Measurements from ENCODE around the gene STAG1.

STAG1 gene

GRCh38 chr3:136465296-136465695 lies 286.9 kb downstream of the STAG1 start:
- H3K9me3 ChIP-seq (ENCODE audit: control insufficient read depth, insufficient read depth, low read length) = no peaks in the 10 kb centered on the region
- H3K27me3 ChIP-seq (ENCODE audit: control insufficient read depth, insufficient read depth, low read length) = no peaks in the 10 kb centered on the region
- H3K9ac ChIP-seq (ENCODE audit: low read depth, low read length) = no peak overlapping the region

GRCh38 chr3:136464502-136464901 lies 287.7 kb downstream of the STAG1 start:
- H3K4me3 ChIP-seq (ENCODE audit: low read depth, low read length) = no peak overlapping the region
- no peaks in the 10 kb centered on the region for H3K4me1 ChIP-seq (ENCODE audit: control insufficient read depth, insufficient read depth, low read length)
- H3K9me3 ChIP-seq (ENCODE audit: control insufficient read depth, insufficient read depth, low read length) = no peaks in the 10 kb centered on the region
- no peaks in the 10 kb centered on the region for H3K36me3 ChIP-seq (ENCODE audit: control insufficient read depth, insufficient read depth, low read length)
- no peak overlapping the region for H3K9ac ChIP-seq (ENCODE audit: low read depth, low read length)
- H3K27me3 ChIP-seq (ENCODE audit: control insufficient read depth, insufficient read depth, low read length) = no peaks in the 10 kb centered on the region

More at GRCh38 chr3:136465296-136465695, 286.9 kb downstream of the STAG1 start:
- Histone ChIP-seq H3K4me1 (ENCODE audit: control insufficient read depth, insufficient read depth, low read length) (no peaks in the 10 kb centered on the region), H3K4me3 (ENCODE audit: low read depth, low read length) (no peak overlapping the region), H3K36me3 (ENCODE audit: control insufficient read depth, insufficient read depth, low read length) (no peaks in the 10 kb centered on the region)

DNA sequence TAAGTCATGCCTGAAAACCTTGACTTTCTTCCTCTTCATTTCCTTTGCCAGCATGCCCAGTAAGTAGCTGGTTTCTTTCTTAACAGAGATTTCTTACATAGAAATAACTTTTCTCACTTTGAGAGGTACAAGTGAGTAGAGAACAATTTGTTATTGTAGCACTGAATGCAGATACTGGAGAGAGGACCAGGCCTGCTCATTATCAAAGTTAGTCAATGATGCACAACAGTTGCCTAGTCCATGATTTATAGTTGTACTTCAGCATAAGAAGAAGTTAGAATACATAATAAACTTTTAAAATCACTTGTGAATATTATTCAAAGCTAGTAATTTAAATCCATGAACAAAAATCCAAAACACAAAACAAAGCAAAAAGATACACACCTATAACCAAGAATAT lies 289.0 kb downstream of the STAG1 start:
- Histone ChIP-seq H3K4me1 (ENCODE audit: control insufficient read depth, insufficient read depth, low read length) (no peaks in the 10 kb centered on the region), H3K9me3 (ENCODE audit: control insufficient read depth, insufficient read depth, low read length) (no peaks in the 10 kb centered on the region), H3K36me3 (ENCODE audit: control insufficient read depth, insufficient read depth, low read length) (no peaks in the 10 kb centered on the region), H3K9ac (ENCODE audit: low read depth, low read length) (no peak overlapping the region), H3K27me3 (ENCODE audit: control insufficient read depth, insufficient read depth, low read length) (no peaks in the 10 kb centered on the region), H3K4me3 (ENCODE audit: low read depth, low read length) (no peak overlapping the region)

DNA sequence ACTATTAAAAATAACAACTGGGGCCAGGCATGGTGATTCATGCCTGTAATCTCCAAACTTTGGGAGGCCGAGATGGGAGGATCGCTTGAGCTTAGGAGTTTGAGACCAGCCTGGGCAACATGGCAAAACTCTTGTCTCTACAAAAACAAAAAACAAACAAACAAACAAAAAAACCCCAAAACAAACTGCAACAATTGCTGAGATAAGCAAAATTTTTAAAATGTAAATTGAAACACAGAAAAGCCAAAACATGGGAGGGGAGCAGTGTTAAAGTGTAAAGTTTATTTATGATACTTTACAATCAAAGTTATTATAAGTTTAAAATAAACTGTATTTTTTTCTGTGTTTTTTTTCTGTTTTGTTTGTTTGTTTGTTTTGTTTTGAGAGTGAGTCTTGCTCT lies 294.4 kb downstream of the STAG1 start:
- H3K9ac ChIP-seq (ENCODE audit: low read depth, low read length) = no peak overlapping the region
- no peaks in the 10 kb centered on the region for H3K27me3 ChIP-seq (ENCODE audit: control insufficient read depth, insufficient read depth, low read length)
- H3K36me3 ChIP-seq (ENCODE audit: control insufficient read depth, insufficient read depth, low read length) = peaks cover 3% of the 10 kb centered on the region
- H3K4me3 ChIP-seq (ENCODE audit: low read depth, low read length) = no peak overlapping the region
- H3K9me3 ChIP-seq (ENCODE audit: control insufficient read depth, insufficient read depth, low read length) = peaks cover 5% of the 10 kb centered on the region
- no peaks in the 10 kb centered on the region for H3K4me1 ChIP-seq (ENCODE audit: control insufficient read depth, insufficient read depth, low read length)

- H3K36me3 ChIP-seq (ENCODE audit: control insufficient read depth, insufficient read depth, low read length) = peaks cover 3% of the 10 kb centered on the region
- no peak overlapping the region for H3K9ac ChIP-seq (ENCODE audit: low read depth, low read length)
- no peak overlapping the region for H3K4me3 ChIP-seq (ENCODE audit: low read depth, low read length)
- H3K9me3 ChIP-seq (ENCODE audit: control insufficient read depth, insufficient read depth, low read length) = peaks cover 5% of the 10 kb centered on the region
- H3K27me3 ChIP-seq (ENCODE audit: control insufficient read depth, insufficient read depth, low read length) = no peaks in the 10 kb centered on the region
- H3K4me1 ChIP-seq (ENCODE audit: control insufficient read depth, insufficient read depth, low read length) = no peaks in the 10 kb centered on the region
Observed at GRCh38 chr3:136456196-136456595, 296.0 kb downstream of the STAG1 start.

- Histone ChIP-seq H3K9ac (ENCODE audit: low read depth, low read length) (no peak overlapping the region), H3K4me1 (ENCODE audit: control insufficient read depth, insufficient read depth, low read length) (no peaks in the 10 kb centered on the region), H3K9me3 (ENCODE audit: control insufficient read depth, insufficient read depth, low read length) (no peaks in the 10 kb centered on the region), H3K4me3 (ENCODE audit: low read depth, low read length) (no peak overlapping the region), H3K36me3 (ENCODE audit: control insufficient read depth, insufficient read depth, low read length) (no peaks in the 10 kb centered on the region), H3K27me3 (ENCODE audit: control insufficient read depth, insufficient read depth, low read length) (no peaks in the 10 kb centered on the region)
Observed at GRCh38 chr3:136444581-136444980, 307.6 kb downstream of the STAG1 start.

GRCh38 chr3:136437043-136437442 lies 315.1 kb downstream of the STAG1 start:
- no peak overlapping the region for H3K4me3 ChIP-seq (ENCODE audit: low read depth, low read length)
- no peaks in the 10 kb centered on the region for H3K9me3 ChIP-seq (ENCODE audit: control insufficient read depth, insufficient read depth, low read length)
- H3K27me3 ChIP-seq (ENCODE audit: control insufficient read depth, insufficient read depth, low read length) = no peaks in the 10 kb centered on the region
- no peaks in the 10 kb centered on the region for H3K36me3 ChIP-seq (ENCODE audit: control insufficient read depth, insufficient read depth, low read length)
- H3K9ac ChIP-seq (ENCODE audit: low read depth, low read length) = no peak overlapping the region
- H3K4me1 ChIP-seq (ENCODE audit: control insufficient read depth, insufficient read depth, low read length) = no peaks in the 10 kb centered on the region

- Histone ChIP-seq H3K36me3 (ENCODE audit: control insufficient read depth, insufficient read depth, low read length) (no peaks in the 10 kb centered on the region), H3K9ac (ENCODE audit: low read depth, low read length) (no peak overlapping the region), H3K4me3 (ENCODE audit: low read depth, low read length) (no peak overlapping the region), H3K9me3 (ENCODE audit: control insufficient read depth, insufficient read depth, low read length) (no peaks in the 10 kb centered on the region), H3K27me3 (ENCODE audit: control insufficient read depth, insufficient read depth, low read length) (no peaks in the 10 kb centered on the region), H3K4me1 (ENCODE audit: control insufficient read depth, insufficient read depth, low read length) (no peaks in the 10 kb centered on the region)
Observed at GRCh38 chr3:136434429-136434828, 317.7 kb downstream of the STAG1 start.

DNA sequence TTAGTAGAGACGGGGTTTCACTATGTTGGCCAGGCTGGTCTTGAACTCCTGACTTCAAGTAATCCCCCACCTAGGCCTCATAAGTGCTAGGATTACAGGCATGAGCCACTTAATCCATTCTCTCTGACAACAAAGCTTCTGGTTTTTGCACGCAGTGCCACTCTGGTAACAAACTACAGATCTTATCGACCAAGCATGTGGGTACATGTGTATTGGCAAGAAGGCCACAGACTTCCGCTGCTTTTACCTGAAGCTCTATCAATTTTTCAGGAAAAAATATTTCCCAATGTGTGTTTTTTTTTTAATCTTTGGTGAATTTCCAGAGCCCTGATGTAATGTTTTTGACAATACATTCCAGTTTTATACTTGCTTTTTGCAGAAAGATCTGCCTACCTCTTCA lies 319.5 kb downstream of the STAG1 start:
- H3K27me3 ChIP-seq (ENCODE audit: control insufficient read depth, insufficient read depth, low read length) = no peaks in the 10 kb centered on the region
- H3K9ac ChIP-seq (ENCODE audit: low read depth, low read length) = no peak overlapping the region
- H3K9me3 ChIP-seq (ENCODE audit: control insufficient read depth, insufficient read depth, low read length) = no peaks in the 10 kb centered on the region
- H3K4me1 ChIP-seq (ENCODE audit: control insufficient read depth, insufficient read depth, low read length) = no peaks in the 10 kb centered on the region
- H3K4me3 ChIP-seq (ENCODE audit: low read depth, low read length) = no peak overlapping the region
- H3K36me3 ChIP-seq (ENCODE audit: control insufficient read depth, insufficient read depth, low read length) = no peaks in the 10 kb centered on the region

DNA sequence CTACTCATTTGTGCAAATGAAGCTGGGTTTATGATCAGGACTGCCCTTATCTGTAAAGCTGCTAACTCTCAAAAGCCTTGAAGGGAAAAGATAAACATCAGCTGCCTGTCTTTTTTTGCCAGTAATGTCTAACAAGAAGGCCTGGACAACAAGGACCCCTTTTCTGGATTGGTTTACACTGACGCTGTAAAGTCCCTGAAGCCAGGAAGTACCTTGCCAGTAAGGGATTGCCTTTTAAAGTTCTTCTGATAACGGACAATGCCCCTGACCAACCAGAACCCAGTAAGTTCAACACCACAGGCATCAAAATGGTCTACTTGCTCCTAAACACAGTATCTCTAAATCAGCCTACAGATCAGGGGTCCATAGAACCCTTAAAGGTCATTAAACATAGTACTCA lies 324.0 kb downstream of the STAG1 start:
- Histone ChIP-seq H3K27me3 (ENCODE audit: control insufficient read depth, insufficient read depth, low read length) (no peaks in the 10 kb centered on the region), H3K4me1 (ENCODE audit: control insufficient read depth, insufficient read depth, low read length) (no peaks in the 10 kb centered on the region), H3K4me3 (ENCODE audit: low read depth, low read length) (no peak overlapping the region), H3K9ac (ENCODE audit: low read depth, low read length) (no peak overlapping the region), H3K9me3 (ENCODE audit: control insufficient read depth, insufficient read depth, low read length) (no peaks in the 10 kb centered on the region), H3K36me3 (ENCODE audit: control insufficient read depth, insufficient read depth, low read length) (no peaks in the 10 kb centered on the region)

DNA sequence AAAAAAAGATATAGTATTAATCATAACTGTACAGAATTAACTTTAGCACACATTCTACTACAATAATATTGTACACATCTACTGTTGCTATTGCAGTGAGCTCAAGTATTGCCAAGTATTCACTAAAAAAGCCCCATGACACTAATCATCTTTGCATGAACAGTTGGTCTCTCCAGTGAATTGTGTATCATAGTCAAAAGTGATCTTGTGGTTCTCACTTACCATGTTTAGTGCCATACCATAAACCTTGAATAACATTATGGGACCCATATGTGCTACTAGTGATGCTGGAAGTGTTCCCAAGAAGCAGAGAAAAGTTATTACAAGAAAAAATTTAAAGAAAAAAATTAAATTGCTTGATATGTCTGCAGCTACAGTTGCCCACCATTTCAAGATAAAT lies 324.9 kb downstream of the STAG1 start:
- Histone ChIP-seq H3K4me3 (ENCODE audit: low read depth, low read length) (no peak overlapping the region), H3K4me1 (ENCODE audit: control insufficient read depth, insufficient read depth, low read length) (no peaks in the 10 kb centered on the region), H3K9me3 (ENCODE audit: control insufficient read depth, insufficient read depth, low read length) (no peaks in the 10 kb centered on the region), H3K9ac (ENCODE audit: low read depth, low read length) (no peak overlapping the region), H3K27me3 (ENCODE audit: control insufficient read depth, insufficient read depth, low read length) (no peaks in the 10 kb centered on the region), H3K36me3 (ENCODE audit: control insufficient read depth, insufficient read depth, low read length) (no peaks in the 10 kb centered on the region)

- H3K4me3 ChIP-seq (ENCODE audit: low read depth, low read length) = no peak overlapping the region
Observed at GRCh38 chr3:136414476-136414875, 337.7 kb downstream of the STAG1 start.

DNA sequence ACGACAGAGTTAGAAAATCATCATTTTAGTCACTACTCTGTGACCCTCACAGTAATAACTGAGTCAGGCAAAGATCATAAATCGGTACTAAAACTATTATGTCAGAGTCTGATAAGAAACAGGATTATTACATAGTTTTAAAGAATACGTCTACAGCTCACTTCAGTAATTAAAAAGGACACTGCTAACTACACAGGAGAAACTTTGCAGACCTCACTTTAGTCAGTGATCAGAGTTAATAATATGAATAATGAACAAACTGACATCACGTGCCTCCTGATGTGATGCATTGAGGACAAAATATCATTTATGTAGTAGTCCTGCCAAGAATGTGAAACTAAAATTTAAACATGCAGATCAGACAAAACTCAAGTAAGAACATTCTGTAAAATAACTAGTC lies 339.9 kb downstream of the STAG1 start:
- H3K9me3 ChIP-seq (ENCODE audit: control insufficient read depth, insufficient read depth, low read length) = no peaks in the 10 kb centered on the region
- H3K9ac ChIP-seq (ENCODE audit: low read depth, low read length) = no peak overlapping the region
- no peak overlapping the region for H3K4me3 ChIP-seq (ENCODE audit: low read depth, low read length)
- H3K4me1 ChIP-seq (ENCODE audit: control insufficient read depth, insufficient read depth, low read length) = no peaks in the 10 kb centered on the region
- no peaks in the 10 kb centered on the region for H3K27me3 ChIP-seq (ENCODE audit: control insufficient read depth, insufficient read depth, low read length)
- H3K36me3 ChIP-seq (ENCODE audit: control insufficient read depth, insufficient read depth, low read length) = no peaks in the 10 kb centered on the region

More at GRCh38 chr3:136414476-136414875, 337.7 kb downstream of the STAG1 start:
- no peaks in the 10 kb centered on the region for H3K27me3 ChIP-seq (ENCODE audit: control insufficient read depth, insufficient read depth, low read length)
- no peaks in the 10 kb centered on the region for H3K4me1 ChIP-seq (ENCODE audit: control insufficient read depth, insufficient read depth, low read length)
- H3K36me3 ChIP-seq (ENCODE audit: control insufficient read depth, insufficient read depth, low read length) = no peaks in the 10 kb centered on the region
- no peak overlapping the region for H3K9ac ChIP-seq (ENCODE audit: low read depth, low read length)
- H3K9me3 ChIP-seq (ENCODE audit: control insufficient read depth, insufficient read depth, low read length) = no peaks in the 10 kb centered on the region
